ENCODE results near the gene ZNF771.

Gene ZNF771

DNA sequence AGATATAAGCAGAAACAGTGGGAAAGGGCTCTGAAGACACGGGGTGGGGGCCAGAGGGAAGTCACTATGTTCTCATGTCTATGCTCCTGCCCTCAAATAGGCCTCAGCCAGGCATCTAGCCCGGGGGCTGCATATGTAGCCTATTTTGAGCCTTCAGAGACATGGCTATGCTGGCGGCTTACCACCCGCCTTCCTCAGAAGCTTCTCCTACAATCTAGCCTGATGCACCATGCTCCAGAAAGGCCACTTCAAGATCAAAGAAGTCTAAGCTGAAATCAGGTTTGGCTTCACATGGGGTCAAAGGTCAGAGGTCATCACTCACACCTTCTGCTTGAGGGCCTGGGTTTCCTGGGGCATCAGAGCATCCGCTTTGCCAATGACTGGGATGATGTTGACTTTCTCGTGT lies 26.6 kb upstream of the ZNF771 start:
- Histone ChIP-seq H3K36me3 (ENCODE audit: control insufficient read depth, insufficient read depth, low read length) (no peaks in the 10 kb centered on the region), H3K27ac (no peak overlapping the region), H3K9ac (no peak overlapping the region), H2AFZ (no peak overlapping the region), H3K27me3 (ENCODE audit: control insufficient read depth, insufficient read depth, low read length) (no peaks in the 10 kb centered on the region), H3K4me1 (peaks cover 4% of the 10 kb centered on the region), H3K4me3 (ENCODE audit: low read depth, low read length) (no peak overlapping the region), H3K9me3 (ENCODE audit: control insufficient read depth, low read length) (no peaks in the 10 kb centered on the region), H3K79me2 (no peaks in the 10 kb centered on the region), H3K4me2 (ENCODE audit: low read length) (no peak overlapping the region)
- TF ChIP-seq, protein P1, sequence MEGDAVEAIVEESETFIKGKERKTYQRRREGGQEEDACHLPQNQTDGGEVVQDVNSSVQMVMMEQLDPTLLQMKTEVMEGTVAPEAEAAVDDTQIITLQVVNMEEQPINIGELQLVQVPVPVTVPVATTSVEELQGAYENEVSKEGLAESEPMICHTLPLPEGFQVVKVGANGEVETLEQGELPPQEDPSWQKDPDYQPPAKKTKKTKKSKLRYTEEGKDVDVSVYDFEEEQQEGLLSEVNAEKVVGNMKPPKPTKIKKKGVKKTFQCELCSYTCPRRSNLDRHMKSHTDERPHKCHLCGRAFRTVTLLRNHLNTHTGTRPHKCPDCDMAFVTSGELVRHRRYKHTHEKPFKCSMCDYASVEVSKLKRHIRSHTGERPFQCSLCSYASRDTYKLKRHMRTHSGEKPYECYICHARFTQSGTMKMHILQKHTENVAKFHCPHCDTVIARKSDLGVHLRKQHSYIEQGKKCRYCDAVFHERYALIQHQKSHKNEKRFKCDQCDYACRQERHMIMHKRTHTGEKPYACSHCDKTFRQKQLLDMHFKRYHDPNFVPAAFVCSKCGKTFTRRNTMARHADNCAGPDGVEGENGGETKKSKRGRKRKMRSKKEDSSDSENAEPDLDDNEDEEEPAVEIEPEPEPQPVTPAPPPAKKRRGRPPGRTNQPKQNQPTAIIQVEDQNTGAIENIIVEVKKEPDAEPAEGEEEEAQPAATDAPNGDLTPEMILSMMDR (IDR thresholded peaks at IDR 0.05): no peak

DNA sequence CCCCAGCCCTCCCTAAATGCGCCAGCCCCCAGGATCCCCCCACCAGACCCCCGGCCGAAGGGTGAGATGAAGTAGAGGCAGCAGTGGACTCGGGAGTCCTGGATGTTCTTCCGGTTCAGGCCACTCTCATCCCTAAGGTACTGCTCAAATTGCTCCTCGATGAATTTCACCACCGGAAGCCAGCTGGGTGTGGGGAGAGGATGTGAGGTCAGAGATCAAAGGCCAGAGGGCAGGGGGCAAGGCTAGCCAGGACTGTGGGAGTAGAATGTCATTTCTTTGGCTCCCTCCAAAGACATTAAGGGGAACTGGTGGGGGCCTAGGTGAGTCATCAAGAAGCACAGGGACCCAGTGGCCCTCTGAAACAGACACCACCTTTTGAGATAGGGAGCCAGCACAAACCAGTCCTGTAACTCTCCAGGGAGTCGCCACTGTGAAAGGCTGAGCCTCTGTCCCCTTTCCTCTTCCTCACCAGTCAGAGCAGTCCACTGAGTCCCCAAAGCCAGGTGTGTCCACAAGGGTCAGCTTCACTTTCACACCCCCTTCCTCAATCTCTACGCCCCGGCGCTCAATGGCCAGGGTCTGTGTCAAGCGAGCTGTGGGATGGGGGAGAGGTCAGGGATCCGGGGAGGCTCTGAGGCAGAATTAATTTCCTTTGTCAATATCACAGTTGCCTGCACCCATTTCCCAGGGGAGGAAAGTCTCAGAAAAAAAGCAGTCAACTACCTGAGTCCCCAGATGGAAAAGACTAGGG lies 25.9 kb upstream of the ZNF771 start:
- H3K79me2 ChIP-seq: no peaks in the 10 kb centered on the region
- no peak overlapping the region for H3K9ac ChIP-seq
- no peak overlapping the region for H3K27ac ChIP-seq
- no peak overlapping the region for H3K4me2 ChIP-seq (ENCODE audit: low read length)
- no peaks in the 10 kb centered on the region for H3K36me3 ChIP-seq (ENCODE audit: control insufficient read depth, insufficient read depth, low read length)
- no peak overlapping the region for H2AFZ ChIP-seq
- H3K9me3 ChIP-seq (ENCODE audit: control insufficient read depth, low read length): no peaks in the 10 kb centered on the region
- TF ChIP-seq, protein P1 (IDR thresholded peaks at IDR 0.05): no peak
- no peak overlapping the region for H3K4me3 ChIP-seq (ENCODE audit: low read depth, low read length)
- H3K27me3 ChIP-seq (ENCODE audit: control insufficient read depth, insufficient read depth, low read length): no peaks in the 10 kb centered on the region
- peaks cover 4% of the 10 kb centered on the region for H3K4me1 ChIP-seq

DNA sequence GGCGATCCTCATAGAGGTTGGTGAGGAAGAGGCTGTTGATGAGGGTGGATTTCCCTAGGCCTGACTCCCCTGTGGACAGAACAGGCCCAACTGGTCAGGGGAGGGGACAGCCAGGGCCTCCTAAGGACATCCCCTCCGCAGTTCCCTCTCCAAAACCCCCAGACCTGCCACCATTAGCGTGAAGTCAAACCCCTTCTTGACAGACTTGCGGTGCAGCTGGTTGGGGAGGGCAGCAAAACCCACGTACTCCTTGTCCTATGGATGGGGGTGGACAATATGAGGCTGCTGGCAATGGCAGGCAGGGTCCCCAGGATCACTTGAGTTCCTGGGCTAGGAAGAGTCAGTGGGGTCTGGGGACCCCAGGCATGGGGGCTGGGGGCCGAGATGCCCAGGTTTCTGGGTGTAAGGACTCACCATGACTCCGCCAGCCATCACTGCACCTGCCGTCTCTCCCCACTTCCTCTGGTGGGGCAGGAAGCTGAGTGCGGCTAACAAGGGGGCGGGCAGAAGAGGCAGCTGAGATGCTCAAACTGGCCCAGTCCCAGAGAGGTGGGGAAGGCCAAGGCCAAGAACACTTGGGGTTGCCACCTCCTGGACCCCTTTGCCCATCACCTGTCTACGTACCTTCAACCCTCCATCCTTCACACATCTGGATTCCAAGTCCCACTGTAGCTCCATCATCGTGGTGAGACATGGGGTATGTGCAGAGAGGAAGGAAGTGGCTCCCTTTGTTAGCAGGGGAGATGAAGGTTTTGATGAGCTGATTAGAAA lies 25.1 kb upstream of the ZNF771 start, which contains the start of gene SEPTIN1:
SEPTIN1 (minus strand) TSS at position 451 of the 771 bp plus-strand sequence; CDS start at position 432, 19 bp downstream.
- H3K9me3 ChIP-seq (ENCODE audit: control insufficient read depth, low read length): no peaks in the 10 kb centered on the region
- no peaks in the 10 kb centered on the region for H3K36me3 ChIP-seq (ENCODE audit: control insufficient read depth, insufficient read depth, low read length)
- H3K27ac ChIP-seq: no peak within 1 kb of the TSS
- TF ChIP-seq, protein P1 (IDR thresholded peaks at IDR 0.05): no peak
- no peak within 1 kb of the TSS for H2AFZ ChIP-seq
- no peaks in the 10 kb centered on the region for H3K27me3 ChIP-seq (ENCODE audit: control insufficient read depth, insufficient read depth, low read length)
- no peak within 1 kb of the TSS for H3K4me2 ChIP-seq (ENCODE audit: low read length)
- H3K79me2 ChIP-seq: no peaks in the 10 kb centered on the region
- no peak within 1 kb of the TSS for H3K9ac ChIP-seq
- peaks cover 1% of the 10 kb centered on the region for H3K4me1 ChIP-seq
- no peak within 1 kb of the TSS for H3K4me3 ChIP-seq (ENCODE audit: low read depth, low read length)

DNA sequence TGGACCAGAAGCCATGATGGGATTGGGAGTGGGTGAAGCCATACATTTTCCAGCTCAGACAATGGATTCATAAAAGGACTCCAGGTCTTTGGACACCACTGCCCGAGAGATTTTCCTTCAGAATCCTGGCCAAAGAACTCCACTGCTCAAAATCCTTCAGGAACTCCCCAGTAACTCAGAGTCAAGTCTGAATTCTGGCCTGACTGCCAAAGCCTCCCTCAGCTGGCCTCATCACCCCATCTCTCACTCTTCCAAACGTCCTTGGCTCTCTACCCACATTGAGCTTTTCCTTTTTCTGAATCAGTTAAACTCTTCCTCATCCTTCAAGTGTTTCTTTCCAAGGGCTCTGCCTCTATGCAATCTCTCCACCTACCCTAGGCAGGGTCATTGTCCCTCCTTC lies 23.9 kb upstream of the ZNF771 start:
- H3K4me1 ChIP-seq: no peaks in the 10 kb centered on the region
- H3K4me2 ChIP-seq (ENCODE audit: low read length): no peak overlapping the region
- H3K4me3 ChIP-seq (ENCODE audit: low read depth, low read length): no peak overlapping the region
- TF ChIP-seq, protein P1 (IDR thresholded peaks at IDR 0.05): no peak
- no peak overlapping the region for H3K27ac ChIP-seq
- H3K79me2 ChIP-seq: no peaks in the 10 kb centered on the region
- no peaks in the 10 kb centered on the region for H3K9me3 ChIP-seq (ENCODE audit: control insufficient read depth, low read length)
- H2AFZ ChIP-seq: no peak overlapping the region
- H3K27me3 ChIP-seq (ENCODE audit: control insufficient read depth, insufficient read depth, low read length): no peaks in the 10 kb centered on the region
- H3K9ac ChIP-seq: no peak overlapping the region
- H3K36me3 ChIP-seq (ENCODE audit: control insufficient read depth, insufficient read depth, low read length): no peaks in the 10 kb centered on the region

Data from parathyroid adenoma (tissue), 2 donors.